Astrocyte (in vitro differentiated cells and primary cell): Measurements from ENCODE around the gene MRPL20. TPM values are rescaled to one million over a fixed set of nuclear protein-coding genes. Genes with fewer than 3 reads are reported as not detected.

Source experiments
- DNase-seq: peaks from one replicate; pipeline ENCODE4 v3.0.0-alpha.2; 2010; ENCODE audit warnings: low read depth
- FAIRE-seq: peaks from 2 replicates; lab custom pipeline; 2011; peaks lifted over from hg19 to GRCh38; lab: Jason Lieb, UNC
- H2AFZ ChIP-seq: 2 replicates; pipeline ENCODE4 v1.6.0; 2012; ENCODE audit warnings: low read depth, low read length, inconsistent platforms
- H3K27ac ChIP-seq: 2 replicates; pipeline ENCODE4 v1.5.1; 2011; ENCODE audit warnings: low read depth, low read length, inconsistent platforms
- H3K27me3 ChIP-seq: 2 replicates; pipeline ENCODE4 v1.6.0; 2011; ENCODE audit warnings: low read length, inconsistent platforms; ENCODE audit not compliant: insufficient read depth
- H3K36me3 ChIP-seq: 2 replicates; pipeline ENCODE4 v1.5.1; 2011; ENCODE audit warnings: low read length, inconsistent platforms; ENCODE audit not compliant: insufficient read depth
- H3K4me1 ChIP-seq: 2 replicates; pipeline ENCODE4 v1.5.1; 2011; ENCODE audit warnings: low read length, inconsistent platforms; ENCODE audit not compliant: insufficient read depth
- H3K4me2 ChIP-seq: 2 replicates; pipeline ENCODE4 v1.6.0; 2012; ENCODE audit warnings: low read length, inconsistent platforms
- H3K4me3 ChIP-seq: 2 replicates; pipeline ENCODE4 v1.5.1; 2011; ENCODE audit warnings: low read depth, mild to moderate bottlenecking, low read length, inconsistent platforms; ENCODE audit not compliant: insufficient read depth
- H3K79me2 ChIP-seq: 2 replicates; pipeline ENCODE4 v1.6.0; 2012; ENCODE audit warnings: mild to moderate bottlenecking, low read length, inconsistent platforms; ENCODE audit not compliant: insufficient read depth
- H3K9ac ChIP-seq: 2 replicates; pipeline ENCODE4 v1.6.0; 2012; ENCODE audit warnings: mild to moderate bottlenecking, low read length, inconsistent platforms
- H3K9me3 ChIP-seq: 2 replicates; pipeline ENCODE4 v1.5.1; 2012; ENCODE audit warnings: low read depth, mild to moderate bottlenecking, low read length, inconsistent platforms; ENCODE audit not compliant: insufficient read depth
- H4K20me1 ChIP-seq: 2 replicates; pipeline ENCODE4 v1.6.0; 2012; ENCODE audit warnings: low read length, inconsistent platforms; ENCODE audit not compliant: insufficient read depth
- H3K27ac Mint-ChIP-seq: one replicate; pipeline ENCODE4 v1.8.0; 2021; ENCODE audit warnings: mild to moderate bottlenecking, mixed read lengths; ENCODE audit not compliant: unreplicated experiment
- H3K27me3 Mint-ChIP-seq: one replicate; pipeline ENCODE4 v1.8.0; 2021; ENCODE audit warnings: low read depth, mixed read lengths; ENCODE audit not compliant: unreplicated experiment
- H3K36me3 Mint-ChIP-seq: one replicate; pipeline ENCODE4 v1.8.0; 2021; ENCODE audit warnings: low read depth, mixed read lengths; ENCODE audit not compliant: unreplicated experiment
- H3K4me1 Mint-ChIP-seq: one replicate; pipeline ENCODE4 v1.8.0; 2021; ENCODE audit warnings: low read depth, mixed read lengths; ENCODE audit not compliant: unreplicated experiment
- H3K4me3 Mint-ChIP-seq: one replicate; pipeline ENCODE4 v1.8.0; 2021; ENCODE audit warnings: mild to moderate bottlenecking, moderate library complexity, mixed read lengths; ENCODE audit not compliant: unreplicated experiment
- H3K9me3 Mint-ChIP-seq: one replicate; pipeline ENCODE4 v1.8.0; 2021; ENCODE audit warnings: mild to moderate bottlenecking, mixed read lengths; ENCODE audit not compliant: unreplicated experiment
- EZH2 ChIP-seq: IDR thresholded peaks from 2 replicates; pipeline ENCODE4 v1.6.1; 2012; ENCODE audit warnings: mild to moderate bottlenecking, low read length, inconsistent platforms; ENCODE audit not compliant: insufficient read depth
- total RNA-seq: library from RNA; stranded (reverse); gene quantifications from 2 replicates; pipeline ENCODE4 v1.2.1, GENCODE V29; 2021
- TF ChIP-seq, protein P1 (sequence below): IDR thresholded peaks from 2 replicates; pipeline ENCODE4 v1.5.1; 2011; ENCODE audit warnings: low read depth, mild to moderate bottlenecking, inconsistent platforms, low read length, moderate library complexity; ENCODE audit not compliant: insufficient read depth

MRPL20 gene
- total RNA-seq, 1 donor from 2014 or later = 88.5 TPM

DNA sequence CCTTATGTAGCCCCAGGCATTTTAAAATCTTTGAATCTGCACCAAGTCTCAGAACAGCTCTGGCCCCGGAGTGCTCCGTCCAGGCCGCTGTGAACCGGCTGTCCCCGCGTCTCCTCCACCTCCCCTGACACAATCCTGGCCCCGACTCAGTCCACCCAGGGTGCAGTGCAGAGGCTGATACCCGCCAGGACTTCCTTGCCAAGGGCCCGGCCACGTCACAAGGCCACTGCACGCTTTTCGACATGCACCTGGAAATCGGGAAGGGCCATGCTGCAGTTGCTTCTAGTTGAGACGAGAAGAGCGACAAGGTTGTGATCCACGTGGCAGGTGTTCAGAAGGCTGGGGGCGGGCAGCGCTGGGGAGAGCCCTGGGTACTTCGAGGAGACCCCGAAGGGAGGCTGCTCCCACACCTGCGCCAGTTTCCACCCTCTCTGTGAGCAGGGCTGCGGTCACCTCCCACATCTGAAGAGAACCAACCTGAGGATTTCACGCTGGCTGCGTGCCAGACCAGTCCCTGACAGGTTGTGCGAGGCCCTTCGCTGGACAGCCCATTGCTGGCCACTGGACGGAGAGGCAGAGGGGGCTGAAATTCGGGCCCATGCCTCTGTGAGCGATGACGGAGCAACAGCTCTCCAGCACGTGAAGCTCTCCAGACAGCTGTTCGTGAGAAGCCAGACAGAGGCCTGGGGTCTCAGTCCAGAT lies 35.1 kb upstream of the MRPL20 start:
- no peak for TF ChIP-seq EZH2
- TF ChIP-seq, protein P1, sequence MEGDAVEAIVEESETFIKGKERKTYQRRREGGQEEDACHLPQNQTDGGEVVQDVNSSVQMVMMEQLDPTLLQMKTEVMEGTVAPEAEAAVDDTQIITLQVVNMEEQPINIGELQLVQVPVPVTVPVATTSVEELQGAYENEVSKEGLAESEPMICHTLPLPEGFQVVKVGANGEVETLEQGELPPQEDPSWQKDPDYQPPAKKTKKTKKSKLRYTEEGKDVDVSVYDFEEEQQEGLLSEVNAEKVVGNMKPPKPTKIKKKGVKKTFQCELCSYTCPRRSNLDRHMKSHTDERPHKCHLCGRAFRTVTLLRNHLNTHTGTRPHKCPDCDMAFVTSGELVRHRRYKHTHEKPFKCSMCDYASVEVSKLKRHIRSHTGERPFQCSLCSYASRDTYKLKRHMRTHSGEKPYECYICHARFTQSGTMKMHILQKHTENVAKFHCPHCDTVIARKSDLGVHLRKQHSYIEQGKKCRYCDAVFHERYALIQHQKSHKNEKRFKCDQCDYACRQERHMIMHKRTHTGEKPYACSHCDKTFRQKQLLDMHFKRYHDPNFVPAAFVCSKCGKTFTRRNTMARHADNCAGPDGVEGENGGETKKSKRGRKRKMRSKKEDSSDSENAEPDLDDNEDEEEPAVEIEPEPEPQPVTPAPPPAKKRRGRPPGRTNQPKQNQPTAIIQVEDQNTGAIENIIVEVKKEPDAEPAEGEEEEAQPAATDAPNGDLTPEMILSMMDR = no peak
- H3K4me1 Mint-ChIP-seq = peaks cover 5% of the 10 kb centered on the region
- H3K79me2 ChIP-seq = no peaks in the 10 kb centered on the region
- H3K9me3 Mint-ChIP-seq = no peaks in the 10 kb centered on the region
- H3K36me3 ChIP-seq = no peaks in the 10 kb centered on the region
- FAIRE-seq = no peak
- no peak overlapping the region for H2AFZ ChIP-seq
- peak overlapping the region; percentile 26 for H3K27ac Mint-ChIP-seq
- no peak for DNase-seq
- no peaks in the 10 kb centered on the region for H3K27me3 Mint-ChIP-seq
- no peaks in the 10 kb centered on the region for H3K36me3 Mint-ChIP-seq
- H3K27ac ChIP-seq = no peak overlapping the region
- no peak overlapping the region for H3K4me3 Mint-ChIP-seq
- no peak overlapping the region for H3K9ac ChIP-seq
- no peaks in the 10 kb centered on the region for H3K9me3 ChIP-seq
- no peak overlapping the region for H3K4me2 ChIP-seq
- no peaks in the 10 kb centered on the region for H3K27me3 ChIP-seq
- H3K4me1 ChIP-seq = no peaks in the 10 kb centered on the region
- H4K20me1 ChIP-seq = no peaks in the 10 kb centered on the region
- H3K4me3 ChIP-seq = no peak overlapping the region

DNA sequence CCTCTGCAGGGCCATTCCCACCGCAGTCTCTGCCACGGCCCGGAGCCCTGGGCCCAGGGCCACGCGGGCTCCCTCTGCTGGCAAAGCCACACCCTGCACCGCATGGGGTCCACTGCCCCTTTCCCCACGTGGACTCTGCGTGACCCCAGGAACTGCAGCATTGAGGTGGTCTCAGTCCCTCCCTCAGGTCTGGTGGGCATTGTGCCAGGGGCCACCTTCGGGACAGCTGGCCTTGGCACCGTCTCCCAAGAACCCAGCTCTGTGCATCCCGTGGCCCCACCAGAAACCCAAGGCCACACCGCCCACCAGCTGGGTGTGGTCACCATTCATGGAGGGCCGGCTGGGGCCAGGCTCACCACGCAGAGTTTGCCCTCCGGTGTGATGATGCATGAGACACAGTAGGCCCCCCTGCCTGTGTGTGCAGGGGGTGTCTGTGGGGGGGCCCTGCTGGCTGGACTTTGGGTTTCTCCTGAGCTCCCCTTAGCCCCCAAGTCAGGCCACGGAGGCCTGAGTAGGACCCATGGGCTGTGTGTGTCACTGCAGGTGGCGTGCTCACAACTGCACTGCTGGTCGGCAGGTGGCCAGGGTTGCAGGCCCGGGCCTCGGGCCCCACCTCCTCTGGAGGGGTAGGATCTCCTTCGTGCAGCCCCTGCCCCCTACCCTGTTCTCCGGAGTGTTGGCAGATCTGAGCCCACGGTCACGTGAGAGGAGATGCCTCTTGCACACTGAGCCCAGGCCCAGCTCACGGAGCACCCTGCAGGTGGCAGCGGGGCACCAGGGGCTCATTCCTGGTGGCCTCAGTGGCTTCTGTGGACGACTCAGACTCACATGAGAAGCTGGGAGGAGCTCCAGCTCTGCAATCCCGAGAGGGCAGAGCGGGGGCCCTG lies 34.2 kb upstream of the MRPL20 start:
- Histone ChIP-seq H3K4me1 (peaks cover 2% of the 10 kb centered on the region), H2AFZ (no peak overlapping the region), H3K9me3 (no peaks in the 10 kb centered on the region), H3K36me3 (no peaks in the 10 kb centered on the region), H3K9ac (no peak overlapping the region), H3K27ac (no peak overlapping the region), H3K79me2 (no peaks in the 10 kb centered on the region), H3K4me2 (no peak overlapping the region), H3K27me3 (no peaks in the 10 kb centered on the region), H3K4me3 (no peak overlapping the region), H4K20me1 (peaks cover 6% of the 10 kb centered on the region)
- Mint-ChIP-seq H3K36me3 (no peaks in the 10 kb centered on the region), H3K27me3 (no peaks in the 10 kb centered on the region), H3K4me3 (no peak overlapping the region), H3K27ac (peak overlapping the region; percentile 34), H3K4me1 (peaks cover 5% of the 10 kb centered on the region), H3K9me3 (no peaks in the 10 kb centered on the region)
- DNase-seq (no peak), FAIRE-seq (no peak)
- TF ChIP-seq, protein P1 = peak; percentile 49
- TF ChIP-seq EZH2 = no peak
